ENCODE data around the gene CKAP2L.

DNA sequence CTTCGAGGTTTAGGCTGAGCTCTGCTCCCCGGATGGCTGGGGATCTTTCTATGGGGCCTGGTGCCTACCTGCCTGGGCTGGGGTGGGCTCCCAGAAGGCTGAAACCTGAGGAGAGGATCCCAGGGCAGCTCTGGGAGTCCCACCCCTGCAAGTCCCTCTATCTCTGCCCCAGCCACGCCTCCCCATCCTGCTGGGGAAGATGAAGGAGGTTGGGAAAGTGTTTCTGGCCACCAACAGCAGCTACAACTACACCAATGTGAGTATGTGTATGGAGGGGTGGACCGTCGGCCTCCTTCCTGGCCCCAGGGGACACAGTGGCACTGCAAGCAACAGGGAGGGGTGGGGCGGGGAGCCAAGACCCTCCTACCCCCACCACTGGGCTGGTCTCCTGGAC is 40.9 kb downstream of the CKAP2L start:
- TF ChIP-seq GATA3 (IDR thresholded peaks at IDR 0.05; ENCODE audit: low read depth, low read length): no peak
- no peak for TF ChIP-seq GATA2 (IDR thresholded peaks at IDR 0.05; ENCODE audit: low read depth, low read length)
